SU-DHL-6 (cell line): Measurements from ENCODE around the gene RIBC2.

ENCODE experiments used
- EZH2phosphoT487 ChIP-seq: fragments of 200-600 bp; sonication (generic), shearing (Covaris generic); conservative IDR thresholded peaks from 2 replicates; pipeline ENCODE4 v1.6.1; 2018; ENCODE audit warnings: mild to moderate bottlenecking, antibody characterized with exemption, low read length, moderate library complexity, mixed read lengths
- TF ChIP-seq, protein P1 (sequence below): fragments of 200-600 bp; sonication (generic); IDR thresholded peaks from one replicate; pipeline ENCODE4 v1.5.1; 2017; ENCODE audit warnings: antibody characterized with exemption, mild to moderate bottlenecking, low read length, moderate library complexity; ENCODE audit not compliant: insufficient read depth, poor library complexity, severe bottlenecking

DNA sequence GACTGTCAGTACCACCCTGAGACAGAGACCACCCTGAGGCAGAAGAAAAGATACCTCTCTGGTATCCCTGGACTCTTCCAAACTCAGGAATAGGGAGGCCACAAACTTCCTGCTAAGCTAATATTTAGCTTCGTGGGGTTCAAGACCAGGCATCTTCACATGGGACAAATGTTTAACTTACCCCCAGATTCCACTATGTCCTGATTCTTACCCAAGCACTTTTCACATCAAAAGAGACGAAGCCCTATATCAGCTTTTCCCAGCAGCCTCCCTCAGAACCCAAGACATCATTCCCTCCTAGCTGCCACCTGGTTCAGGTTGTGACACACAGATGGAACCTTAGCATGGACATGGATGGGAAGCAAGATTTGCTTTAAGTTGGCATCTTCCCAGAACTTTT is 32.1 kb upstream of the RIBC2 start:
- TF ChIP-seq, protein P1, sequence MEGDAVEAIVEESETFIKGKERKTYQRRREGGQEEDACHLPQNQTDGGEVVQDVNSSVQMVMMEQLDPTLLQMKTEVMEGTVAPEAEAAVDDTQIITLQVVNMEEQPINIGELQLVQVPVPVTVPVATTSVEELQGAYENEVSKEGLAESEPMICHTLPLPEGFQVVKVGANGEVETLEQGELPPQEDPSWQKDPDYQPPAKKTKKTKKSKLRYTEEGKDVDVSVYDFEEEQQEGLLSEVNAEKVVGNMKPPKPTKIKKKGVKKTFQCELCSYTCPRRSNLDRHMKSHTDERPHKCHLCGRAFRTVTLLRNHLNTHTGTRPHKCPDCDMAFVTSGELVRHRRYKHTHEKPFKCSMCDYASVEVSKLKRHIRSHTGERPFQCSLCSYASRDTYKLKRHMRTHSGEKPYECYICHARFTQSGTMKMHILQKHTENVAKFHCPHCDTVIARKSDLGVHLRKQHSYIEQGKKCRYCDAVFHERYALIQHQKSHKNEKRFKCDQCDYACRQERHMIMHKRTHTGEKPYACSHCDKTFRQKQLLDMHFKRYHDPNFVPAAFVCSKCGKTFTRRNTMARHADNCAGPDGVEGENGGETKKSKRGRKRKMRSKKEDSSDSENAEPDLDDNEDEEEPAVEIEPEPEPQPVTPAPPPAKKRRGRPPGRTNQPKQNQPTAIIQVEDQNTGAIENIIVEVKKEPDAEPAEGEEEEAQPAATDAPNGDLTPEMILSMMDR: no peak
- TF ChIP-seq EZH2phosphoT487: no peak
